Astrocyte of the spinal cord (primary cell): ENCODE results near the gene AHI1.

ENCODE experiments used
- DNase-seq: peaks from one replicate; pipeline ENCODE4 v3.0.0; 2011; ENCODE audit warnings: low read depth, low spot score
- H3K4me3 ChIP-seq: 2 replicates; pipeline ENCODE4 v1.5.1; 2011; ENCODE audit warnings: low read depth, mild to moderate bottlenecking, low read length, moderate library complexity
- in situ Hi-C: cut with HindIII; loops from 2 replicates; pipeline ENCODE4 v1.10.0; 2017; ENCODE audit warnings: low sequenced_read_pairs
- TF ChIP-seq, protein P1 (sequence below): IDR thresholded peaks from 2 replicates; pipeline ENCODE4 v1.5.1; 2012; ENCODE audit warnings: low read depth, mild to moderate bottlenecking, low read length, inconsistent platforms

AHI1 gene

DNA sequence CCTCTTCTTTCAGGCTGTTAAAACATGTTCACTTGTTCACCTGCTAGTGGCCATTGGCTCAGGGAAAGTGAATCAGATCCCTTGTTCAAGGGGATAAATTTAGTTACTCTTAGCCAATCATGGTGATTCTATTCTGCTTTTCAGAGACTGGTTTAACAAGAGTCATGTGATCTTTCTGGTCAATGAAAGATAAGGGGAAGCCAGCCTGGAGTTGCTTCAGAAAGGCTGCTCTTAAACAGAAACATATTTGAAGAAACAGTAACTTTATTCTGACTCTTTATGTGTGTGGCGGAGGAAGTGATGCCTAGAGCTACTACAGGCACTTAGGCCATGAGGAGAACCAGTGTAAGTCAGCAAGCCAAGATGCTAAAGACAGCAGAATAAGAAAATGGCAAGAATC, 28.1 kb upstream of the AHI1 start:
- TF ChIP-seq, protein P1, sequence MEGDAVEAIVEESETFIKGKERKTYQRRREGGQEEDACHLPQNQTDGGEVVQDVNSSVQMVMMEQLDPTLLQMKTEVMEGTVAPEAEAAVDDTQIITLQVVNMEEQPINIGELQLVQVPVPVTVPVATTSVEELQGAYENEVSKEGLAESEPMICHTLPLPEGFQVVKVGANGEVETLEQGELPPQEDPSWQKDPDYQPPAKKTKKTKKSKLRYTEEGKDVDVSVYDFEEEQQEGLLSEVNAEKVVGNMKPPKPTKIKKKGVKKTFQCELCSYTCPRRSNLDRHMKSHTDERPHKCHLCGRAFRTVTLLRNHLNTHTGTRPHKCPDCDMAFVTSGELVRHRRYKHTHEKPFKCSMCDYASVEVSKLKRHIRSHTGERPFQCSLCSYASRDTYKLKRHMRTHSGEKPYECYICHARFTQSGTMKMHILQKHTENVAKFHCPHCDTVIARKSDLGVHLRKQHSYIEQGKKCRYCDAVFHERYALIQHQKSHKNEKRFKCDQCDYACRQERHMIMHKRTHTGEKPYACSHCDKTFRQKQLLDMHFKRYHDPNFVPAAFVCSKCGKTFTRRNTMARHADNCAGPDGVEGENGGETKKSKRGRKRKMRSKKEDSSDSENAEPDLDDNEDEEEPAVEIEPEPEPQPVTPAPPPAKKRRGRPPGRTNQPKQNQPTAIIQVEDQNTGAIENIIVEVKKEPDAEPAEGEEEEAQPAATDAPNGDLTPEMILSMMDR, result no peak
- DNase-seq, result no peak
- no peak overlapping the region for H3K4me3 ChIP-seq
- in situ Hi-C loops, result no loop called here

DNA sequence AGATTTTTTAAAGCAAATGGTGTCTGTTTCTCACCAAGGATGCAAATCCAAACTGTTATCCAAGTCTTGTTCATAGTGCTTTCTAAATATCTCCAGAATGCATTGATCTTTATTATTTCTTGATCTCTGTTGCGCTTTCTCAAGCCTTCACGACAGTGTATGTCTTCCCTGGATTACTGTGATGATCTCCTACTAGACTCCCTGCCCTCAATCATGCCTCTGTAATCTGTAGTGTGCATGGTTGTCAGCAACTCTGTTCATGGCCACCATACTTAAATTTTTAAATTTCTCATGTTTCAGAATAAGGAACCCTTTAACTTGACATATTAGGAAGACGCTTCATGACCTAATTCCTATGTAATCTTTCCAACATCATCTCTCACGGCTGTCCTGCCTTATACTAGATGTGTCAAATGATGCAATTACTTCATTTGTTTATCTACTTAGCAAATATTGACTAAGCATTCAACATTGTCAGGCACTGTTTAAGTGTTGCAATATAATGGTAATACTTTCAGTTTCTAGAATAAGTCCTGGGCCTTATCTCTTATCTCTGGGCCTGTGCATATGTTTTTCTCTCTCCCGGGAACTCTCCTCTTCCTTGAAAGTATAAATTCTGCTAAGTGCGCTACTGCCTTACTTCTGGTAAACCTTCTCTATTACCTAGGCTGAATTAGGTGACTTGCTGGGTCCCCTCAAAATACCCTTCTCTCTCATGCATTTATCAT, 25.6 kb upstream of the AHI1 start:
- DNase-seq, result no peak
- no peak overlapping the region for H3K4me3 ChIP-seq
- in situ Hi-C loops, result no loop called here
- TF ChIP-seq, protein P1, result no peak

DNA sequence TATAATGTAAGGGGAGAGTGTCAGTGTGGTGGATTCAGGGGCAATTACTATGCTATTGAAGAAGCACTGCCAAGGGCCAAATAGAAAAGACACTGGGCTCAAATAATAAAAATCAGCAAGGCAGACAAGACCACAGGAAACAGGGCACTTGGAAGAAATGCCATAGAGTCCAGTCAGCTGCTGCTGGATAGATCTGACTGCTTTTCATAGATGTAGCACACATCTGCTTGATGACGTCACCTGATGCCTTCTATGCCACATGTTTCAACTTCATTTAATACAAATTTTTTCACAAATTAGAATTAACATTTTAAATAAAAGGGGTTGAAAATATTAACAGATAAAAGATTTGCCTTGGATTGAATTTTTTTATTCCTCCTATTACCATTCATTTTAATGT, 23.9 kb upstream of the AHI1 start:
- H3K4me3 ChIP-seq, result no peak overlapping the region
- TF ChIP-seq, protein P1, result no peak
- in situ Hi-C loops, result no loop called here
- DNase-seq, result no peak

- no peak for DNase-seq
- TF ChIP-seq, protein P1, result no peak
- in situ Hi-C loops, result no loop called here
- H3K4me3 ChIP-seq, result no peak overlapping the region
Measured at GRCh38 chr6:135520781-135521180, 23.2 kb upstream of the AHI1 start.

- no peak for DNase-seq
- in situ Hi-C loops, result no loop called here
- TF ChIP-seq, protein P1, result no peak
- no peak overlapping the region for H3K4me3 ChIP-seq
Measured at GRCh38 chr6:135519348-135519747, 21.8 kb upstream of the AHI1 start.

- no peak overlapping the region for H3K4me3 ChIP-seq
- in situ Hi-C loops, result no loop called here
- DNase-seq, result no peak
- TF ChIP-seq, protein P1, result no peak
Measured at GRCh38 chr6:135517527-135517926, 20.0 kb upstream of the AHI1 start.
